ENCODE data around the gene SEC14L2.

SEC14L2 gene

DNA sequence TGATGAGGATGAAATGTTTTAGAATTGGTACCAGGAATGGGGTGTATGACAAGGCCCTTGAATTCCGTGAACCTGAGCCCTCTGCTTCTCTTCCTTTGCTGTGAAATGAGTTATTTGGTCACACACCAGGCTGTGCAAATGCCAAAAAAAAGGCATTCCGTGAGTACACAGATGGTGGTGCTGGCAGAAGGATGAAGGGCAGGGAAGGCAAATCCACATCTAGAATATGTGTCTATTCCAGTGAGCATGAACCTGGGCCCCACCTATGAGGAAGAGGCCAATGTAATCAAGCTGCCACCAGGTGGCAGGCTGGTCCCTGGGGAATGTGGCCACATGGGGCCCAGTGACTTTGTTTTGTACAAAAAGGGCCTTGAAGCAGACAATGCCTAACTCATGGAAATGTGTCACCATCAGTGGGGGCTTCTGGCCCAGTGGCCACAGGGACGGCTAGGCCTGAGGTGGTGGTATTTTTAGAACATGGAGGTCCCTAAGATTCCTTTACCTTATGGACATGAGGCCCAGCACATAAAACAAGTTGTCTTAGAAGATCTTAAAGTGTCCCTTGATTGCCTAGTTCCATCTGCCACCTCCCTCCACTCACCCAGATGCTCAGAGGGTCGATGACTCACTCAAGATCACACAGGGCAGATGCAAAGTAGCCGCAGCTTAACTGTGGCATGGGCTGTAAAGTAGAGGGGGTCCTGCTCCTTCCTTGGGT is 5.7 kb upstream of the SEC14L2 start:
- TF ChIP-seq, protein P1, sequence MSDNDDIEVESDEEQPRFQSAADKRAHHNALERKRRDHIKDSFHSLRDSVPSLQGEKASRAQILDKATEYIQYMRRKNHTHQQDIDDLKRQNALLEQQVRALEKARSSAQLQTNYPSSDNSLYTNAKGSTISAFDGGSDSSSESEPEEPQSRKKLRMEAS (IDR thresholded peaks at IDR 0.05; ENCODE audit: low read depth, low read length) = peak; percentile 71
- TF ChIP-seq MYC (IDR thresholded peaks at IDR 0.05; ENCODE audit: low read depth, low read length) (peak; percentile 68), POLR2A (IDR thresholded peaks at IDR 0.05; ENCODE audit: extremely low read depth, insufficient read length) (no peak)
- TF ChIP-seq, protein P2, sequence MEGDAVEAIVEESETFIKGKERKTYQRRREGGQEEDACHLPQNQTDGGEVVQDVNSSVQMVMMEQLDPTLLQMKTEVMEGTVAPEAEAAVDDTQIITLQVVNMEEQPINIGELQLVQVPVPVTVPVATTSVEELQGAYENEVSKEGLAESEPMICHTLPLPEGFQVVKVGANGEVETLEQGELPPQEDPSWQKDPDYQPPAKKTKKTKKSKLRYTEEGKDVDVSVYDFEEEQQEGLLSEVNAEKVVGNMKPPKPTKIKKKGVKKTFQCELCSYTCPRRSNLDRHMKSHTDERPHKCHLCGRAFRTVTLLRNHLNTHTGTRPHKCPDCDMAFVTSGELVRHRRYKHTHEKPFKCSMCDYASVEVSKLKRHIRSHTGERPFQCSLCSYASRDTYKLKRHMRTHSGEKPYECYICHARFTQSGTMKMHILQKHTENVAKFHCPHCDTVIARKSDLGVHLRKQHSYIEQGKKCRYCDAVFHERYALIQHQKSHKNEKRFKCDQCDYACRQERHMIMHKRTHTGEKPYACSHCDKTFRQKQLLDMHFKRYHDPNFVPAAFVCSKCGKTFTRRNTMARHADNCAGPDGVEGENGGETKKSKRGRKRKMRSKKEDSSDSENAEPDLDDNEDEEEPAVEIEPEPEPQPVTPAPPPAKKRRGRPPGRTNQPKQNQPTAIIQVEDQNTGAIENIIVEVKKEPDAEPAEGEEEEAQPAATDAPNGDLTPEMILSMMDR (IDR thresholded peaks at IDR 0.05; ENCODE audit: low read depth, low read length) = peak; percentile 66
- peak; percentile 83 for DNase-seq (ENCODE audit: low read depth)
- H3K4me3 ChIP-seq (ENCODE audit: low read depth, low read length) = no peak overlapping the region

DNA sequence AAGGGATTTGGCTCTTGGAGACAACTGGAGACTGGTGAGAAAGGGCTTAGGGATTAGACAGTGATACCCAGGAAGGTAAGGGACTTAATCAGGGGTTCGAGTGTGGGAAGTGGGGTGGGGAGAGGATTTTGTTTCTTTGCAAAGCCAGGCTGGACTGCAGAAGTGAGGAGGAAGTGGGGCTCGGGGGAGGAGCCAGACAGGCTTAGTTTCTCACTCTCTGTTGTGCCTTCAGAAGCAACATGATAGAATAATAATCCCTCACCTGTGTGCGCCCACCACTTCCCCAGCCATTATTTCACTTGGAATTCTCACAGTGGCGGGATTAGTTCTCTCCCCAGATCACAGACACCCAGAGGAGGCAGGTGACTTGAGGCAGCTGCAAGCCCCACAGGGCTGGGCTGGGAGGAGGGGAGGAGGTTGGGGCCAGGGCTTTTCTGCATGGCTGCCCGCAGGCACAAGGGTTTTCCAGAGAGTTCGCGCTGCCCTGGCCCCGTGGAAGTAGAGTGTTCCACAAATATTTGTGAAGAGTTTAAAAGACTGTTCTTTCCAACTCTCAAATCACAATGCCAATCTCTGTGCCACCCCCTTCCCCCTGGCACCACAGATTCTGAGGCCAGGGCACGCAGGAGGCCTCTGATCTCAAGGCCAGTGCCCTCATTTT is 4.0 kb upstream of the SEC14L2 start:
- TF ChIP-seq, protein P1 (IDR thresholded peaks at IDR 0.05; ENCODE audit: low read depth, low read length) = no peak
- TF ChIP-seq, protein P2 (IDR thresholded peaks at IDR 0.05; ENCODE audit: low read depth, low read length) = no peak
- TF ChIP-seq MYC (IDR thresholded peaks at IDR 0.05; ENCODE audit: low read depth, low read length) (no peak), POLR2A (IDR thresholded peaks at IDR 0.05; ENCODE audit: extremely low read depth, insufficient read length) (no peak)
- DNase-seq (ENCODE audit: low read depth) = peak; percentile 53
- H3K4me3 ChIP-seq (ENCODE audit: low read depth, low read length) = no peak overlapping the region

DNA sequence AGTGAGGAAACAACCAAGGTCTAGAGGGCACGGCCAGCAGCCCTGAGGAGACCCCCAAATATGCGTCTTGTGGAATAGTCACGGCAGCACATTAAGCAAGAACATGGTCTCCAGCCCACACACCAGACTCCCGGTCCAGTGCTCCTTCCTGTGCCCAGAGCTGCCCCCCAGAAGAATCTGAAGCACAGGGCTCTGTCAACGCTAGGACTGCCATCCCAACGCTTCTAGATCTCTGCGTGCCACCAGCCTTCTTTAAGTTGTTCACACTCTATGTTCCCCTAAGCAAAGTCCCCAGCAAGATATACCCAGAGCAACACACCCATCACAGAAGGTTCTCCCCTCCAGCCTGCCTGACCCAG is 3.5 kb upstream of the SEC14L2 start:
- H3K4me3 ChIP-seq (ENCODE audit: low read depth, low read length) = no peak overlapping the region
- no peak for DNase-seq (ENCODE audit: low read depth)
- TF ChIP-seq, protein P2 (IDR thresholded peaks at IDR 0.05; ENCODE audit: low read depth, low read length) = no peak
- TF ChIP-seq POLR2A (IDR thresholded peaks at IDR 0.05; ENCODE audit: extremely low read depth, insufficient read length) (no peak), MYC (IDR thresholded peaks at IDR 0.05; ENCODE audit: low read depth, low read length) (no peak)
- TF ChIP-seq, protein P1 (IDR thresholded peaks at IDR 0.05; ENCODE audit: low read depth, low read length) = no peak

DNA sequence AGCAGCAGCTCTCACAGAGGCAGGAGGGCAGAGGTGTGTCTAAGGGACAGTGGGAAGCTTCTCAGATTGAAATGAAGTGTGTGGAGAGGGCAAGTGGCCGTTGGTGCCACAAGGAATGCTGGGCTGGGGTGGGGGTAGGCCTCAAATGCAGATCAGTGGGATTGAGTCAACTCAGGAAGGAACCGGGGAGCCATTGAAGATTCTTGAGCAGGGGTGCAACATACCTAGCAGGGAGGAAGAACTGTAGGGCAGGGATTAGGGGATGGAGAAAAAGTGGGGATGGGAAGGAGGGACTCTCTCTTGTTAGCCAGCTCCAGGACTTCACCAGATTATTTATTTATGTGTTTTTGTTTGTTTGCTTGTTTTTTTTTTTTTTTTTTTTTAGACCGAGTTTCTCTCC is 2.9 kb upstream of the SEC14L2 start:
- no peak for DNase-seq (ENCODE audit: low read depth)
- TF ChIP-seq, protein P2 (IDR thresholded peaks at IDR 0.05; ENCODE audit: low read depth, low read length) = no peak
- TF ChIP-seq, protein P1 (IDR thresholded peaks at IDR 0.05; ENCODE audit: low read depth, low read length) = no peak
- TF ChIP-seq POLR2A (IDR thresholded peaks at IDR 0.05; ENCODE audit: extremely low read depth, insufficient read length) = no peak
- TF ChIP-seq MYC (IDR thresholded peaks at IDR 0.05; ENCODE audit: low read depth, low read length) = no peak
- H3K4me3 ChIP-seq (ENCODE audit: low read depth, low read length) = no peak overlapping the region

DNA sequence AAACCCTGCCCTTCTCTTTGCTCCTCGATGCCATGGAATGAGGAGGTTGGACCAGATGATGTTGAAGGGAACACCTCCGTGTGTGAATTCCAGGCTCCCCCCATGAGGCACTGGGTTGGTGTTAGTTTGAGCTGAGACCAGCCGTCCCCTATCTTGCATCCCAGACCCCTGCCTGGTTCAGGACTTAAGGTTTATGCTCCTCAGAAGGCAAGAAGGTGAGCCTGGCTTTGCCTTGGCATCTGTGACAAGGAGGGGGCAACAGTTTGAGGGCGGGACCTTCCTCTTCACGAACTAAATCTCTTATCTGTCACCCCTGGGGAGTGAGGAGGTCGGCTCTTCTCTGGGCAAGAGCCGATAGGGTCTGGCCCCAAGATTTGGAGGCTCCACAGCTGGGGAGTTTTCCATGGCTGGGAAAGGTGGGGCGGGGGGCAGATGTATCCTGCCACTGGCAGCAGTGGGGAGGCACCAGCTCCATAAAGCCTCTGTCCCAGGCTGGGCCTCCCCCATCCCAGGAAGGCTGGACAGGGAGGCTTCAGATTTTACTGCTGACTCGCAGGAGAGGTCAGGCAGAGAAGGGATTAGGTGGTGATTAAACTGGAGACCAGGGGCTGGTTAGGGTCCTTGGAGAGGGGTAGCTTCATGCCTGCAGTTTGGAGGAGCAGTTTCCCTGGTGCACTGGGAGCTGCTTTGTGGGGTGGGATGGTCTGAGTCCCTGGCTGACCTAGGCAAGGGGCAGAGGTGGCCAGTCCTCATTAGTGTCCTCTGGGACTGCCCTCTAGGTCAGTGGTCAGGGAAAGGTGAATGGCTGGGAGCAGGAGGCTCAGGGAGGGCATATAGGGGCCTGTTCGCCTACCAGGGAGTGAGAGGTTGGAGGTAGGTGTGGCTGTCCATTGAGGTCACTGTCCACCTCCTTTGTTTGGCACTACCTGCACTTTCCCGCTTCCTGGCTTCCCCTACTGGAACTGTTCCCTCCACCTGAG is 1.1 kb downstream of the SEC14L2 start:
- H3K4me3 ChIP-seq (ENCODE audit: low read depth, low read length) = no peak overlapping the region
- TF ChIP-seq, protein P1 (IDR thresholded peaks at IDR 0.05; ENCODE audit: low read depth, low read length) = no peak
- TF ChIP-seq POLR2A (IDR thresholded peaks at IDR 0.05; ENCODE audit: extremely low read depth, insufficient read length) (no peak), MYC (IDR thresholded peaks at IDR 0.05; ENCODE audit: low read depth, low read length) (no peak)
- TF ChIP-seq, protein P2 (IDR thresholded peaks at IDR 0.05; ENCODE audit: low read depth, low read length) = no peak
- no peak for DNase-seq (ENCODE audit: low read depth)
